NB4 (cell line): Measurements from ENCODE around the gene SAA4.

ENCODE experiments used
- CTCF ChIP-seq: IDR thresholded peaks from one replicate; pipeline ENCODE4 v1.5.1; 2012; ENCODE audit warnings: low read depth, low read length
- MYC ChIP-seq: IDR thresholded peaks from 2 replicates; pipeline ENCODE4 v1.6.1; 2011; ENCODE audit warnings: low read depth, low read length
- POLR2A ChIP-seq: IDR thresholded peaks from 2 replicates; pipeline ENCODE4 v1.6.1; 2011; ENCODE audit warnings: mild to moderate bottlenecking; ENCODE audit not compliant: insufficient read length; ENCODE audit errors: extremely low read depth

GRCh38 chr11:18235394-18236334, 938 bp downstream of the SAA4 start:
- TF ChIP-seq POLR2A (no peak), CTCF (no peak), MYC (no peak)
